22Rv1 (cell line): Measurements from ENCODE around the gene ANTKMT.

Experiments used
- H3K27ac ChIP-seq: fragments of 450-650 bp; 2 replicates; pipeline ENCODE4 v1.5.1; 2017
- CTCF ChIP-seq: fragments of 450-650 bp; IDR thresholded peaks from 2 replicates; pipeline ENCODE4 v1.5.1; 2017; ENCODE audit warnings: mild to moderate bottlenecking
- ZFX ChIP-seq: fragments of 450-650 bp; IDR thresholded peaks from 2 replicates; pipeline ENCODE4 v1.6.1; 2017; ENCODE audit warnings: antibody characterized with exemption, borderline replicate concordance

Gene ANTKMT

DNA sequence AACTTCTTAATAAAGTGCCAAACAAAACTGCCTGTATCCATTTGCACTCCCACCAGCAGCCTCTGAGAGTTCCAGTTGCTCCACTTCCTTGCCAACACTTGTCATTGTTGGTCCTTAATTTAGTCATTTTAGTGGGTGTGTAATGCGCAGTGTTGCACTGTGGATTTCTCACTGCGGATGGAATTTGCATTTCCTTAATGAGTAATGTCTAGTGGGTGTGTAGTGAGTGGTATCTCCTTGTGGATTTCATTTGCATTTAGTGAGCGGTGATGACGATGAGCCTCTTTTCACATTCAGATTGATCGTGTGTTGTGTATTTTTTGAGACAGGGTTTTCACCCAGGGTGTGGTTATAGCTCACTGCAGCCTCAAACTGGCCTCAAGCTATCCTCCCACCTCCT, 35.5 kb downstream of the ANTKMT start:
- TF ChIP-seq CTCF (no peak), ZFX (no peak)
- H3K27ac ChIP-seq = no peak overlapping the region

GRCh38 chr16:759110-759910, 38.4 kb downstream of the ANTKMT start:
- H3K27ac ChIP-seq = no peak overlapping the region
- TF ChIP-seq ZFX = no peak
- no peak for TF ChIP-seq CTCF

DNA sequence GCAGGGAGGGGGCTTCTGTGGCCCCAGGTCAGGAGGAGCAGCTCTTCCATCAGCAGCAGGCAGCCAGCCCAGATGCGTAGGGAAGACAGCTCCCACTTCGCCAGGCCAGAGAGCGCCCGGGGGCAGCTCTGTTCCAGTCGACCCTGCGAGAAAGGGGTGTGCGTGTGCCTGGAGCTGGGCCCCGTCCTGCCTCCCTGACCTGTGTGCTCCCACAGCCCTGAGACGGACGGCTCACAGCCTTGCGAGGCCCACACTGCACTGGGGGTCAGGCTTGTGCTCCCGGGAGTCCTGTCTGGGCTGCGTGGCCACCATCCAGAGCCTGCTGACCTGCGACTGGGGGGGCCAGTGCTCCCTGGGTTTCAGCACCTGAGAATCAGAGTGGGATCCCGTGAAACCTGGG, 39.1 kb downstream of the ANTKMT start:
- H3K27ac ChIP-seq = no peak overlapping the region

DNA sequence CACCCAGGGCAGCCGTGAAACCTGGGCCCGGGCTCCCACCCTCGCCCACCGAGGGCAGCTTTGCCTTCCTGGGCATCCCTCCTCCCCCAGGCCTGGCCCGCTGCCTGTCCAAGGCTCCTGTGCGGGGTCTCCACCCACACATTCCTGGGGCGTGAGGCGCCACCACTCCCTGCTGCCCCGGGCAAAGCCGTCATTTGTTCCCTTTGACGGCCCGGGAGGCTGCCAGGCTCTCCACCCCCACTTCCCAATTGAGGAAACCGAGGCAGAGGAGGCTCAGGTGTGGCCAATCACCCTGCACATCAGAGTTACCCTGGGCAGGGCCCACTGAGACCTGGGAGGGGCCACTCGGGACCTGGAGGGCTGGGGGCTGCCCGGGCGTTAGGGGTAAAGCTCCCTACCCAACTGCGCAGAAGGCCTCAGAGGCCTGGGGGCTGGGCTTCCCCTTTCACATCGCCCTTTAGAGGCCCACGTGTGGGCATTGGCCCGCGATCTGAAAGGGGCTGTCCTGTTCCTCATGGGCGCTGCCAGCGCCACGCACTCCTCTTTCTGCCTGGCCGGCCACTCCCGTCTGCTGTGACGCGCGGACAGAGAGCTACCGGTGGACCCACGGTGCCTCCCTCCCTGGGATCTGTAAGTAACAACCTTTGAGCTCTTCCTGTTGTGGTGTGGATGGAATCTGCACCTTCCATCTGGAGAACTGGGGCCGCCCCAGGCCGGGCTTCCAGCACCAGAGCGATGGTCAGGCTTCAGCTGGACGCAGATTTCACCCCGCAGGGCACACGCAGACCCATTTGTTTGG, 39.8 kb downstream of the ANTKMT start, which contains the start of gene MSLN:
TSS of gene MSLN (plus strand) at position 190 of the 799 bp plus-strand sequence. CDS start 1,947 bp downstream, outside the sequence.
- H3K27ac ChIP-seq = no peak within 1 kb of the TSS
- TF ChIP-seq CTCF (no peak), ZFX (no peak)

More for the DNA sequence above, 39.1 kb downstream of the ANTKMT start:
- TF ChIP-seq ZFX (no peak), CTCF (no peak)

DNA sequence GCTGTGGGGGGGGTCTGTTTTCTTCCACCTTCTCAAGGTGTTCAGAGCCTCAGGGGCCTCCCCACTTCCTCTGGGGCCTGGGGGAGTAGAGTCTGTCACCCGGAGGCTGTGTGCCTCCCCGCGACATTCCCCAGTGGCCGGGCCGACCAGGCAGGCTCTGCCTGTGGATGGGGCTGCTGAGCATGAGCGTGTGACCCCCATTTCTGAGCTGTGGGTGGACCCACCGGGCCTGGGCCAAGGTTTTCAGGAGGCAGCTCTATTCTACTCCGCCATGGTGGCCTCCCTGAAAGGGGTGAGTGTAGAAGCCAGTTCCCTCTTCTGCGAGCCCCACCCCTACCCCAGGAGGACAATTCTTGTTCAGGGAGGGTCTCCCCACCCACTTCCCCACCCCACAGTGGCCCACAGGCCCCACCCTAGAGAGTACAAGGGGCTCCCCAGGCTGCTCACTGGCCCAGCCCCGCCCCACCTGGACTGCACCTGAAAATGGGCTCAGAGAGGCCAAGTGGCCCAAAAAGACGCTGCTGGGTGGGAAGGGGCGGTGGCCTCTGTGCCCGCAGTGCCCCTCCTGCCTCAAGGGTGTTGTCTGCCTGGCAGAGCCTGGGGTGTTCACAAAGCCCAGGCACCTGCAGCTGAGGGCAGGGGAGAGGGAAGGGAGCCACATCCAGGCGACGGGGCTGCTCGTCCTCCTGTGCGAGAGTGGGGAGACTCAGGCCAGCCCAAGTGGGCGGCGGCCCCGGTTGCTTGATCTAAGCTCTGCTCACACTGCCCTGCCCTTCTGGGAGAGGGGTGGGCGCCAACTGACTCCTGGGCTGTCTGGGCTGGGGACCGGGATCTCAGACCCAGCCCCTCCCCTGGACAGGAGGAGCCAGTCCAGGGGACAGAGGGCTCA, 40.9 kb downstream of the ANTKMT start:
- no peak overlapping the region for H3K27ac ChIP-seq
- TF ChIP-seq ZFX (no peak), CTCF (no peak)

DNA sequence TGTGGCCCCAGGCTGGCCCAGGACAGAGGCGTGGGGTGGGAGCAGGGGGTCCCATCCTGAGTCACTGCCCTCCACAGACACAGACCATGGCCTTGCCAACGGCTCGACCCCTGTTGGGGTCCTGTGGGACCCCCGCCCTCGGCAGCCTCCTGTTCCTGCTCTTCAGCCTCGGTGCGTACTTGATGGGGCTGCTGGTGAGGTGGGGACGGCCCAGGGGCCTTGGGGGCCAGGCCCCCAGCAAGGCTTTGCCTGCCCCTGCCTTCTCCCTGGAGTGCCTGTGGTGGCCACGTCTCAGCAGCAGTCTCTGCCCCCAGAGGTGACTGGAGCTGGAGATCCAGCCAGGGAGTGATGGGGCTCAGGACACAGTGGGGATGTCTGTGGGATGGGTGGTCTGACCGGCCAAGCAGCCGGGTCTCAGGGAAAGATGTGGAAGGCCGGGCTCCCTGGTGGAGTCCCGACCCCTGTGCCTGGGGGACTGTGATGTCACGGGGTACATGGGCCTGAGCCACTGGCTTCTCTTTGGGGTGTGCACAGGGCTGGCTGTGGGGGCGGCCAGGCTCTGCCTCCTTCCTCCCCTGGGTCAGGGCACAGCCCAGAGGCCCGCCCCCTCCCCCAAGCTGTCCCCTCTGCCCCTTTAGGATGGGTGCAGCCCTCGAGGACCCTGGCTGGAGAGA, 41.8 kb downstream of the ANTKMT start:
- no peak overlapping the region for H3K27ac ChIP-seq
- TF ChIP-seq ZFX = no peak
- no peak for TF ChIP-seq CTCF
